Activated CD8-positive, alpha-beta memory T cell treated with anti-CD3 and anti-CD28 coated beads, Interleukin-2, amount 50 U/mL, for 4 hours (primary cell): ENCODE measurements around the gene KLF7.

Source experiments
- DNase-seq: peaks from one replicate; pipeline ENCODE4 v3.0.0-alpha.2; 2020

The KLF7 gene

GRCh38 chr2:207148020-207148419 lies 17.7 kb downstream of the KLF7 start:
- DNase-seq = no peak

GRCh38 chr2:207144173-207144785 lies 21.5 kb downstream of the KLF7 start:
- DNase-seq = no peak

- peak; percentile 46 for DNase-seq
These were observed 22.3 kb downstream of the KLF7 start for GRCh38 chr2:207143215-207144172.

GRCh38 chr2:207142461-207142860 lies 23.3 kb downstream of the KLF7 start:
- no peak for DNase-seq

- no peak for DNase-seq
These were observed 24.4 kb downstream of the KLF7 start for GRCh38 chr2:207141386-207141785.

DNA sequence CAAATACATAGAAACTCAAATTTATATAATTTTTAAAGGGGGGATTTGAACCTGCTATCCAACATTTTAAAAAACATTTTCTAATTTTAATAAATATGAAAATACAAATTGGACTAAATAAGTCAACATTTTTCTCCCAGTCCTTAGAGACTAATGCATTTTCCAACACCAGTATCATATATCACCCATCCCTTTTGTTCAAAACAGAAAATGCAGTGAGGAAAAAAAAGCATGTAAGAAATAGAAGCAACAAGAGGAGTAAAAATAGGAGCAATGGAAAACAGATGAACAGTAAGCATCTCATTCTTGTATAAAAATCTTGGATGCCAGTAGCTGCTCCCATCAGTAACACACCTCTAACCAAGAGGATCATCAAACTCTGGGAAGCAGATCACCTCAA lies 25.5 kb downstream of the KLF7 start:
- DNase-seq = no peak

DNA sequence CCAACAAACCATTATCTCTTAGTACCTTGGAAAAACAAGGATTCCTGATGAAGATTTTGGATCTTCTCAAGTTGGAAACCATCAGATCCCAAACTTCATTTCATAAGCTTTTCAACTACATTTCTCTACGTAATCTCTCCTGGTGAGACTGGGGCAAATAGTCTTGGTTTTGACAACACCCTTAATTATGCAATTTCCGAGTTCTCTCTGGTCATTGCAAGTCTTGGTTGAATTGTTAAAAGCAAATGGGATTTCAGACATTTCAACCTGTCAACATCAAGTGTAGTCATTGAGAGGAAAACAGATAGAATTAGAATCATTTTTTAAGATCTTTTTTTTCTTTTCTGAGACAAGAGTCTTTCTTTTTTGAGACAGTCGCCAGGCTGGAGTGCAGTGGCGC lies 26.2 kb downstream of the KLF7 start:
- DNase-seq = no peak

DNA sequence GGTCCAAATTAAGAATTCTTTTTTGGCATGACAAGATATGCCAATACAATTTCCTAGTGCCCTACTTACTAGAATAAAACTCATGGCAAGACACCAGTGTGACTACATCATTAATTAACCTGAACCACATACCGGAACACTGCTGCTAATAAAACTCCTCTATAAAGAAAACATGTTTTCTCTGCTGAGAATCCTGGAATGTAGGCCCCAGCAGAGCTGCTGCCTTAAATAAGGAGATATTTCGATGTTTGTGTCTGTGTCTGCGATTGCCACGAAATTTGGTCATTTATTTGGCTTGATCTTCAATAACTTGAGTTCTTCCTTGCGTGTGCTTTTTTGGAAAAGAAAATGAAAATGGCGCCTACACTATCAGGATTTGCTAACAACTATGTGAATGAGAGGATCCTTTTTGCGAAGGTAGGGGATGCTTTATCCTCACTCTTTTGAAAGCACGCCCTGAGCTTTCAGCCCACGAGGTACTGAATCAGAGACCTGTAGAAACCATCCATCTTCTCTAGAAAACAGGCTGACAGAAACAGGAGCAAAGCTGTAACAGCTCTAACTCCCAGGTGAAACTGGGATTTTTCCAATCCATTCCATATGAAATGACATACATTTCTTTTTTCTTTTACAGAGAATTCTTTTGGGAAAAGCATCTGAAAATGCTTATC lies 27.0 kb downstream of the KLF7 start:
- no peak for DNase-seq

GRCh38 chr2:207137596-207138337 lies 28.0 kb downstream of the KLF7 start:
- DNase-seq = no peak

DNA sequence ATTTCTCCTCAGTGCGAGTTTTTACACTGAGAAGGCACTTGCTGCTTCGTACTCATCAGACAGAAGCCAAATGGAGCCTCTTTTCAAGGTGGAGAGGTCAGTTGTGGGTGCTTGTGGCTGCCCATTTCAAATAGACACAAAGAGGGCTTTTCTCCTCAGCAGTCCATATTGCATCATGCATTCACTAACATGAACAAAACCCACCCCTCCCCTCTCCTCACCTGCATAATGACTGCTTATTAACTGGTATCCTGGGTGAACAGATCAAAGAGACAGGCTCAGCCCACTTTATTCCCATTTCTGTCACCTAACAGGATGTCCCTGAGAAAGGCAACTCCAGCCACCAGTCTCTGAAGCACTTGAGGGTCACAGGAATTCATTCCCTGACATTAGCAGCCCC lies 28.9 kb downstream of the KLF7 start:
- no peak for DNase-seq

DNA sequence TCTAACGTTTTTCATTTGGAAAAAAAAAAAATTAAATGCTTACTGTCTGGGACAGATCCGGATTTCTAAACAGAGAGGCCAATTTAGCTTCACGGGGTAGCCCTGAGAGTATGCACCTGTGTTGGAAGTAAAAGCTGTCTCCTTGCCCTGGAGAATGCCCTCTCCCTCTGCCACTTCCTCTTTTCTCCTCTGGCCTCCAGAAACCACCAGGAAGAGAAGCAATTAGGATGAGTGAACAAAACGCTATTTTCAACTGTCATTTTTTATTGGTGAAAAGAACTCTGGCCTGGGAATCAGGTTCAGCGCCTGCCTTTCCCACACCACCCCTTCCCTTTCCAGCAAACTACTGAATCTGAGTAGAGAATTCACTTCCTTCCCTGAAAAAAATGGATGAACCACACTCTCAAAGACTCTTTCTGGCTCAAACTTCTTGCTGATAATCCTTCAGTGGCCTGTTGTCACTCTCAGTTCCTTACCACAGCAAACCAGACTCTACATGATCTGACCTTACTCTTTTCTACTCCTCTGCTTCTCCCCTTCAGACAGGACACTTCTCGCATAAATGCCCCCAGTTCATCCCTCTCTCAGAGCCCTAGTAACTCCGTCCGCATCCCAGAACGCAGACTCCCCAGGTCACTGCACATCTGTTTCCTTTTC lies 29.8 kb downstream of the KLF7 start:
- no peak for DNase-seq

DNA sequence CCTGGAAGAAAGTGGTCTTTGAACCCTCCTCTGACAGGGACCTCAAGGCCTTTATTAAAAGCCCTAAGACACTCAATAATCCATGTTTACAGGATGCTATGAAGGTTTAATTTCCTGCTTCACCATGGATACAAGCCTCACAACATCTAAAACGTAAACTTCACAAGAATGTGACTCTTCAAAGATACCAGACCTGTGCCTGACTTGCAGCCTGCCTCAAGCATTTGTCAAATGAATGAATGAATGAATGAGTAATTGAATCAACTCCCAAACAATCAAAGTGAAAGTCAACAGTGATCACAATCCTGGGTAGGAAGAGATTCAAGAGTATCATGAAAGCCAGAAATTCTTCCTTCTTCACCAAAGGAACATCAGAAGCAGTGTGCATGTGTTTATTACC lies 30.4 kb downstream of the KLF7 start:
- no peak for DNase-seq

DNA sequence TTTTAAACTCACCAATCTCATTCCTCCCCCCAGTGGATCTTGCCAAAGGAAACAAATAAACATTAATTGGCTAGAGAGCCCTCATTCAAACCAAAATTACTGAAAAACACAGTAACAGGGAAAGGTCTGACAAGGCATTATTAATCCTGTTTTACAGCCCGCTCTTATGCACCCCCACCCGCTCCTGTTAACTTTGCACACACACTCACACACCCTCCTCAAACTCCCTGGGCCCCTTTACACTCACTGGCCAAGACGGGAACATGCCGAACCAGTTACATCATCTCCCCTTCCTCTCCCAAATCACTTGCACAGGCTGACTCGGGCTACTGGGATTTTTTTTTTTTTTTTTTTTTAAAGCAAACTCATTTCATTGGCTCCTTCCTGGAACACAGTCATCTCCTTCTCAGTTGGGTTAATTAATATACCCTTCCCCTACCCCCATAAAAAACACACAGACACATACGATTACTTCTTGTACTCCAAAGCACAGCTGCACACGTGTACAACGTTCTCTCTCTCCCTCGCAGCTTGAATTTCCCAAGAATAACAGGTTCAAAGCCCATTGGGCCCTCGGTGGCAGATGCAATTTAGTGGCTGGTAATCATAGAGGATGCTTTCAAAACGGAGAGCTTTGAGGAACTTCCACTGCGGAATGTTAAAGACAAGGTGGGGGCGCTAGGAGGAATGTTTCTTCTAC lies 31.8 kb downstream of the KLF7 start:
- no peak for DNase-seq

DNA sequence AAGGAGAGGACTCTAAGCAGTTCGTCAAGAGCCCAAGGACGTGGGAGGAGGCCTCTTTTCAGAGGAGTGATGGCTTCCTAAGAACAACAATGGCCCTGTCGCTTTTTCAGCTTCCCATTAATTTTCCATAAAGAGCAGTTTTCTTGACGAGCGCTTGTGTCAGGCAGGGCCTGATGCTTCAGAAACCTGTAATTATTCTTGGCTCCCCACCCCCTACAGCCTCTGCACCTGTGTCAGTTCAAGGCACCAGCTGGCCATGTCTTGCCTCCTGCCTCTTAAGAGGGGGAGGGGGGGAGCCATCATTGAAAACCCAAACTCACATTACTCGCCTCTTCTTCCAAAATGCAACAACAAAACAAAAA lies 32.3 kb downstream of the KLF7 start:
- no peak for DNase-seq

DNA sequence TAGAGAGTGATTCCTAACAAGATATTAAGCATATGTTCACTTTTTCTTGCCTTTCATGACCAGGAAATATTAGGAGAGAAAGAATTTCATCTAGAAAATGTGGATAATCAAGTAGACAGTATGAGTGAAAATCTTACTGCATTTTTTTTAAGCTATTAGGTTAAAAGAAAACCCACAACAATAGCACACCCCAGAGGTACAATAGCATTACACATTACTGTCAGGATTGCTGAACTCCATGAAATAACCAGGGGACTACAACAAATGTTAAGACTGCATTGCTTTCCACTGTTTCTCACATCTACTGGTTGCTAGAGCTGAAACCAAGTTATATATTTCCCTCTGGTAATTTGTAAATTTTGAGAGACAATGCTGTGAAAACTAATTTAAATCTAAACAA lies 33.7 kb downstream of the KLF7 start:
- DNase-seq = no peak

GRCh38 chr2:207131594-207131993 lies 34.2 kb downstream of the KLF7 start:
- DNase-seq = no peak

DNA sequence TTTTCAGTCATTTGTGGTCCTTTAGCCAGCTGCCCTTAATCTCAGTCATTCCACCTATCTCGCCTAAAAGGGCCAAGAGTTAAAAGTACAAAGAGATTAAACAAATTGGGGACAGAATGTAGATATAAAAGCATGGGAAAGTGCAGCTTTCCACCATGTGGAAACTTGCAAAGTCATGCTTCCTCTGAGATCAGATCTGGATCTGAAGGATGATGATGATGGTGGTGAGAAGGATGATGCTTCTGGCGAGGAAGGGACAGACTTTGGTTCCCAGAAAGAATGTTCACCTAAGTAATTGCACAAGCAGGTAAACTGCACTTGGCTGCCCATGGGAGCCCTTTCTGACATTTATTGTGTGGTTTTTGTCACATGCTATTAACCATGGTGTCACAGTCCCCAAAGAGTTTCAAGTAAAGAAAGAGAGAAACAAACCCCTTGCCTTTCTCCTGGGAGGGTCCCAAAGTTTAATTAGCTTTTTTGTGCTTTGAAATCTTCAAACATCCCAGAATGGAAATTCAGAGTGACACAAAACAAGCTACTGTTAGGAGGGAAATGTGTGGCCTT lies 34.7 kb downstream of the KLF7 start:
- no peak for DNase-seq

GRCh38 chr2:207129821-207130220 lies 35.9 kb downstream of the KLF7 start:
- no peak for DNase-seq

- no peak for DNase-seq
These were observed 36.9 kb downstream of the KLF7 start for GRCh38 chr2:207128867-207129266.

- no peak for DNase-seq
These were observed 38.9 kb downstream of the KLF7 start for GRCh38 chr2:207126724-207127308.

DNA sequence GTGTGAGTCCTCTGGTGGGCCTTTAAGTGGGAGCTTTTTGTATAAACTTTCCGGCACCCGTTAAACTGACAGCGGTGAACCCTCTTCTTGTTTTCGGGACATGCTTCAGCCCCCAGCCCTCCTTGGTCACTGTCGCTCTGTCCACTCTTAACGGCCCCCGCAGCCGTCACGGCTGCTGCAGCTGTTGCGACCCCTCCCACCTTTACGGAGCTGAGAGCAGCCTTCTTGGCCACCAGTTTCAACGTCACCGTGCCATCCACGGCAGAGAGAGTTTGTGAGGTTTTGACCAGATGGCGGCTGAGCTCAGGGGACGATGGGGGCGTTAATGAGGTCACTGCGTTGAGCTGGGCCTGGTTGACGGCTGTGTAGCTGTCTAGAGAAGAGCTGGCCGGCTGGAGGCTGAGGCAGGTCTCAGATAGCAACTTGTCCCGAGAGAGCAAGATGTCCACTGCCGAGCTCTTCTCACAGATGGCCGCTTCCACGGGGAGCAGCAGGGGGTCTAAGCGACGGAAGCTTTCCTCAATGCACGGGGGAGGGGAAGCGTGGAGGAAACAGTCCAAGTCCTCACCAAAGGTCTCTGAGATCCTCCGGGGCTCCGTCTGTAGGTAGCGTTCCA lies 41.9 kb downstream of the KLF7 start:
- no peak for DNase-seq
